Stimulated activated CD4-positive, alpha-beta T cell treated with anti-CD3 and anti-CD28 coated beads, TNF-alpha, amount 100 ng/mL, for 4 hours (primary cell): ENCODE measurements around the gene TBC1D8B.
"Not testable (repeated sequence)": the region's sequence is repeated elsewhere in the genome, so short reads cannot be mapped to it uniquely, and the experiment has no call there.

Experiments
- DNase-seq, 3 experiments: peaks; one replicate each; pipeline ENCODE4 v3.0.0-alpha.2; 2020; ENCODE audit warnings: low read depth in 3 of 3

TBC1D8B gene

DNA sequence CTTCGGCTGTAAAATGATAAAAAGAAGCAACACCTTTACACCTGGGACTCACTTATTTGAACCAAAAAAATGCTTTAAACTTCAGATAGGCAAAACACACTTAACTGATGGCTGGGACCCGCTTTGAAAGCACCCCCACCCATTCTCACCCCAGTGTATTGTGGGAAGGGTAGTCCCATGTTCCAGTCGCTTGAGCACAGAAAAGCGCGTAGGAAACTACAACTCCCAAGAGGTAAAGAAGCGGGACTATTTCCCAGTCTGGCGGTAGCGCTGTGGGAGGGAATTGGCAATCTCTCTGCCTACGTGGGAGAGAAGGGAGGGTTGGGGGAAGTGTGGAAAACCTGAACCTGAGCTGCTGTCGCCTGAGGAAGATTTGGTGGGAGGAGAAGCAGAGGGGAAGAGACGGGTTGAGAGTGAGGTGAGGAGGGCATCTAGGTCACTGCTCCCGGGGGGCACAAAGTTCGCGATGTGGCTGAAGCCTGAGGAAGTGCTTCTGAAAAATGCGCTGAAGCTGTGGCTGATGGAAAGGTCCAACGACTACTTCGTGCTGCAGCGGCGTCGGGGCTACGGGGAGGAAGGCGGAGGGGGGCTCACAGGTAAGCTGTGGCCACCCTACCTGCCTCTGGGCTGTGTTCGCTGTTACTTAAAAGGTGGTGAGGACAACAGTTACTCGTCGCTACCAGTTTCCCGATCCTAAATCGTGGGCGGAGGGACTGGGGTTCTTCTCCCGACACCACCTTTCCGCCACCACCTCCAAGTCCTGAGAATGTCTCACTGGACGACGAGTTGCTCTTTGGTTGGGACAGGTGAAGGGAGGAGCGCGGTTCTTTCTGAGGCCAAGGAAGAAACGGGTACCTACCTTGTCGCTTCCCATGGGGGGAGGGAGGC is at the start of gene TBC1D8B:
TSS of gene TBC1D8B (plus strand) at position 286 of the 888 bp plus-strand sequence. CDS start at position 467, 181 bp downstream.
- DNase-seq = peak in 1 of 3 experiments; percentile 6

- not testable (repeated sequence) for DNase-seq
Measured at GRCh38 chrX:106769288-106769687, 33.2 kb upstream of the TBC1D8B start.

DNA sequence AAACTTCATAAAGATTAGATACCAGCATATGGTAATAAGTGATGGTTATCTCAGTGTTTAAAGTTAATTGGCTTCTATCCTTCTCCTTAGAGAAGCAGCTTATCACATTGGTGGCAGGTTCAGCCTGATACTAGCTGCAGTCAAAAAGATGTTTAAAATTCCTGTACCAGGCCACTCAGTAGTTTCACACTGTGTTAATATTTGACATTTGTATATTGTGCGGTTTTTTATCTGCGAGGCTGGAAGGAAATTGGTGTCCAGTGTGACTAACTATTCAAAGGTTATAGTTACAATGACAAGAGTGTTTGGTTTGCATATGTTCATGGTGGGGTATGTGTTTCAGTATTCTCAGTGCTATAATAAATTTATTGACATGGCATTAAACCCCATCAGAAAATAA is 27.5 kb upstream of the TBC1D8B start:
- no peak for DNase-seq

GRCh38 chrX:106780264-106780663 is 22.2 kb upstream of the TBC1D8B start:
- no peak for DNase-seq

- no peak for DNase-seq
Measured at GRCh38 chrX:106780664-106781377, 21.7 kb upstream of the TBC1D8B start.

GRCh38 chrX:106783716-106784115 is 18.8 kb upstream of the TBC1D8B start:
- DNase-seq = no peak

DNA sequence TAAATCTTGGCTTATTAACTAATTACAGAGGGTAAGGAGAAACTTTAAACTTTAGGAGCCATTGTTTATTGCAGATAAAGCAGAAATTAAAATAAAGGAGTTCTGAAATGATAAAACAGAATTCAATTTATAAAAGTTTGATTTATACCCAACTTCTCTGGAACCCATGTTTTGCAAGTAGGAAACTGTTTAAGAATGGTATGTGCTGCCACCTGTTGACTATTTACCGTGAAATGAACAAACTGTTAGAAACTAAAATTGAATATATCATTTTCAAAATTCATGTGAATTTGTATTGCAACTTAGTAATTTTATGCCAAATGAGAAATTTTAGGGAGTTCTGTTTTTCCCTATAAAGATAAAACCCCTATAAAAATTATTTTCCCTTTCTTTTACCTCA is 11.0 kb upstream of the TBC1D8B start:
- DNase-seq = no peak

- DNase-seq = no peak
Measured at GRCh38 chrX:106802063-106802387, 448 bp upstream of the TBC1D8B start.

DNA sequence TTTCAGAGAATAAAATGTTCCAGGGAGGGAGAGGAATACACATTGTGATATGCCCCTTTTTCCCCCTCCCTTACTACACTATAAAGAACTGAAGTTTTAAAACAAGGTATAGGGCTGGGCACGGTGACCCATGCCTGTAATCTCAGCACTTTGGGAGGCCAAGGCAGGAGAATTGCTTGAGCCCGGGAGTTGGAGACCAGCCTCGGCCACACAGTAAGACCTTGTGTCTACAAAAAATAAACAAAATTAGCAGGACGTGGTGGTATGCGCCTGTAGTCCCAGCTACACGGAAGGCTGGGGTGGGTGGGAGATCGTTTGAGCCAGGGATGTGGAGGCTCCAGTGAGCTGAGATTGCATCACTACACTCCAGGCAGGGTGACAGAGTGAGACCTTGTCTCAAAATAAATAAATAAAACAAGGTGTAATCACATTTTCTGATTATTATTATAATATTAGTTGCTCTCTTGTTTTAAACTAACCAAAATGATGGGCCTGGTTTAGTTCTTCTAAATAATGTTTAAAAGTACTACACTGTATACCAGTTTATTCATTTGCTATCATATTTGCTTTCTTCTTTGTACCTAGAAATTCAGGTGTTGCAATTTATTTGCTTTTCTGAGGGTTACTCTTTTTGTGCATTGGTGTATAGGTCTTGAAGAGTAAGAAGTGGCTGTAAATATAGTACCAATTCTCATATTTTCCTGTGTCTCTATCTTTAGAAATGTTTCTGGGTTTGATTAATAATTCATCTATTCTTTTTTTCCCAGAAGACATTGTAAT is 8.8 kb downstream of the TBC1D8B start:
- DNase-seq = no peak

GRCh38 chrX:106812930-106813329 is 10.5 kb downstream of the TBC1D8B start:
- not testable (repeated sequence) for DNase-seq

- DNase-seq = not testable (repeated sequence)
Measured at GRCh38 chrX:106814093-106814492, 11.6 kb downstream of the TBC1D8B start.

DNA sequence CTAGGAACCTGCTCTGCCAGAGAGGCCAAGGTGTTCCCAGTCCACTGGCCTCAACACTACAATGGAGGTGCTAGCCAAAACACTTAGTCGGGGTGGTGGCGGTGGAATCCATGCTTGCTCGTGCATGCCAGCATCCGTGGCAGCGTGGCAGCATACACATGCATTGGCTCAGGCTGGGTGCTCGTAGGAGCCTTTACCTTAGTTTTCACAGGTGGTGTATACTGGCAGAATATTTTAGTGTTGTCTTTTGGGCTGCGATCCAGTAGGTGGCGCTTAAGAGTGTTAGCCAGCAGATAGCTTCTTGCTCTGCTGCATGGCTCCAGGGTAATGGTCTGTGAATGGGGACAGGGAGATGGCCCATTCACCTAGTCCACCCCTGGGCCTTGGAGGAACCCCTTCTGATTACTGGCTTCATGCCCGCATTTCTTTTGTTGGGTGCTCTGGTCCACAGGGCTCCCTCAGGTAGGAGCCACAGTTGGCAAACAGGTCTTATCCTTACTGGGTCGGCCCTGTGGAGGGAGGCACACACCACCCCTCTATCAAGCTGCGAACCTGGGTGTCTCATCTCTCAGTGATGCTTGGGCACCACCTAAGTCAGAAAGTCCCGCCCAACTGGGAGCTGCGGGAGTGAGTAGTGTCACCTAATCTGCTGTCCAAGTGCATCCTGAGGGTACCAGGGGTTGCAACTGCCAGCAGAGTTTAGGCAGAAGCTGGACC is 60.7 kb downstream of the TBC1D8B start:
- DNase-seq = no peak

GRCh38 chrX:106863697-106864096 is 61.2 kb downstream of the TBC1D8B start:
- no peak for DNase-seq

DNA sequence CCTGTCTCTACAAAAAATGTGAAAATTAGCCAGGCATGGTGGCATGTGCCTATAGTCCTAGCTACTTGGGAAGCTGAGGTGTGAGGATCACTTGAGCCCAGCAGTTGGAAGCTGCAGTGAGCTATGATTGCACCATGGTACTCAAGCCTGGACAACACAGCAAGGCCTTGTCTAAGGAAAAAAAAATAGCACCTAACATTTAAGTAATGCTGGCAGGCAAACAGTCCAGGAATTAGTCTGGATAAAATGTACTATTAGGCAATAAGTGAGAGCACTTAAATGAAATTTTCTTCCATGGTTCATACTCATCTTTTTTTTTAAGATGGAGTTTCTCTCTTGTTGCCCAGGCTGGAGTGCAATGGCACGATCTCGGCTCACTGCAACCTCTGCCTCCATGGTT is 70.3 kb downstream of the TBC1D8B start:
- DNase-seq = not testable (repeated sequence)

DNA sequence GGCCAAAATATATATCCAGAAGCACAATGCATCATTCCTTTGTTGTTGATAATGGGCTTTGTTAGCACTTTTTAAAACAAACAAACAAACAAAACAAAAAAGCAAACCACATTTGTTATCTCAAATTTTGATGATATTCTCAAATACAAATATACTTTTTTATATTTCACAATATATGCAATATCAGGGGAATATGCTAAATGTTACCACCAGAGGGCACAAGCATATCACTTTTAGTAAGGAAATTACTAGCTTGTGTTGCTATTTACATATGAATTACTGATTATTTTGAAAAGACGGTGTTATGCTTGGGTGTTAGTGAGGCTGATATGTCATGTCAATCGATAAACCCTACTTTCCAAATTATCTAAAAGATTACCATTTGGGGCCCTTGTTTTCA is 71.6 kb downstream of the TBC1D8B start:
- DNase-seq = no peak

DNA sequence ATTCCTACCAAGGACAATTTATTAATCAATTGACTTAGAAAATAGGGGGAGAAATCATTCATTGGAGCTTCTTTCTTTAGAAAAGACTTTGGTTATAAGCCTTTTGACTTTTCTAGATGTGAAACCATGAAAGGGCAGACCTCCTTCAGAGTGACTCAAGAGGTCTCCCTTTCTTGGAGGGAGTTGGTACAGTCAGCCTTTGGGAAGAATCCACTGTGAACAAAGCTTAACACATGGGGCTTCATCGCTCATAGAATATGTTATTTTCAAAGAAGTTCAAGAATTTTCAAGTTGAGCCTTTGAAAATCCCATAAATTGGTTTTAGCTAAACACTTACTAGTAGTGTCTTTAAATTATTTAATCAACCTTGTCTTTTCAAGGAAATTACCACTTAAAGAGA is 72.7 kb downstream of the TBC1D8B start:
- no peak for DNase-seq

DNA sequence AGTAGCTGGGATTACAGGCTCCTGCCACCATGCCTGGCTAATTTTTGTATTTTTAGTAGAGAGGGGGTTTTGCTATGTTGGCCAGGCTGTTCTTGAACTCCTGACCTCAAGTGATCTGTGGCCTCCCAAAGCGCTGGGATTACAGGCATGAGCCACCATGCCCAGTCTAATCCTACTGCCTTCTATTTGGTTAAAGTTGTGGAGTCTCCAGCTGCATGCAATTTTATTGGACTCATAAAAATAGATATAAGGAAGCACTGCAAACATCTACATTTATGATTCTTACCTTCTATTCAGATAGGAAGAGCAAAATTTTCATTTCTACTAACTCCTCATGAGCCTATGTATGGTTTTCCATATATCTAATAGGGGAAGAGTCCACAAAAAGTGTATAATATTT is 87.0 kb downstream of the TBC1D8B start:
- no peak for DNase-seq

DNA sequence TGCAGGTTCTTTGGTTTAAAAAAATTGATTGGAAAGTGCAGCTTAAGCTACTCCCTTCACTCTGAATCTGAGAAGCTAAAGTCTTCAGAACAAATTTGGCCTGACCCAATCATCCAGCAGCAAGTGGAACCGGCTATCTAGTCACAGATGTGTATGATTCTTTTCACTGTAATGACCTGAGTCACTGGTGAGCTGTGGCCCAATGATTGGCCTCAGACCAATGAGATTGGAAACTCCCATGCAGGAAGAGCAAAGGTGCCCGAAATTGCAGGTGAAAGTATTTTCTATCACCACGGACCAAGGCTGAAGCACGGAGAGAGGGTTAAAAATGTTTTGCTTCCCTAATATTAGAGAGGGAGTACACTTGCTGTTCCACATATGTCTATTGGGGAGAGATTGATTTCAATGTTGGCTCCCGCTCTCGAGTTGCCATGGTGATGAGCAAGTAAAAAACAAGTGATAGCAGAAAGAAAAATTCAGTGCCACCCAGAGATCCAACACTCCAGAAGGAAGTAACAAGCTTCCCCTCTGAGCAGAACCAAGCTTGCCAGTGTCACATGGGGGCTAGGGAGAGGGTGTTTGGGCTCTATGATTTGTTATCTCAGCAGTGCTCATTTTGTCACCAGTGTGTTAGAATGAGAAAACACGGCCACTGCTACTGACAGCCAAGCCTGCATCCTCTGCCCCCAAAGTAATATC is 89.4 kb downstream of the TBC1D8B start:
- no peak for DNase-seq

DNA sequence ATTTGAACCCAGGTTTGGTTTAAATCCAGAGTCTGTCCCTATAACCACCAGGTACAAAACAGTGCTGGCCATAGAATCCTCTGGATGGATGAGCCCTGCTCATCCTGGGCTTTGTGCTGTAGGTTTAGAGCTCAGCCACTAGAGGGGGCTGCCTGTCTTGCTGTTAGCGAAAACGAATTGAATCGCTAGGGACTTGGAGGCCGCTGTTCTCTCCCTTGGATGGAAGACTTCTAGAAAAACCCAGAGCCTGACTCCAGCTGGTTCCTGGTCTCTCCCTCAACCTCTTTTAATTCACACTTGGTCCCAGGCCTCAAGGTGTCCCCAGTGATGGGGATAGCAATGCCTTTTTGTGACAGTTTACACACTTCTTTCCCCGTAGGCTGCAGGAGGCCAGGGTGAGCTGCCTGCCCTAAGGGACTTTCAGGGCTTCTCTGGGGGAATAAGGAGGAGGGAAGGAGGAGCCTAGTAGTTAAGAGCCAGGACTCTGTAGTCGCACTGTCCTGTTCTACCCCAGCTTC is 92.0 kb downstream of the TBC1D8B start:
- peak in 1 of 3 experiments; percentile 3 for DNase-seq

GRCh38 chrX:106894978-106895452 is 92.5 kb downstream of the TBC1D8B start:
- DNase-seq = no peak

DNA sequence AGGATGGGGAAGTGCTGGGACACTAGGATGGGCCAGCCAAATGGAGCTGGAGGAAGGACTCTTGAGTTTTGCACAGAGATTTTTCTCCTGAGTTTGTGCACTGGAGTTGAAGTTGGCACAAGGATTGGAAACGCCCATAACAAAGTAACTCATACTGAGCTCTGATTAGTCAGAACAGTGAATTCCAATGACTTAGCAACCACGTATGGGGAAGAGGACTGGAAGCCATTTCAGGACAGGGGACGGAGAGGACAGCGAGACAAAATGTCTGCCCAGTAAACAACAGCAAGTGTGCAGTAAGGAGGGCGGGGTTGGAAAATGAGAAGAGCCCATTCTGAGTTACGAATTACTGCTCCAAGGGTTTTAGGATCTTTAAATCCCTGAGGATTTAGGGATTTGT is 94.8 kb downstream of the TBC1D8B start:
- DNase-seq = no peak
